Measurements from ENCODE around the gene FYB1. TPM values are rescaled to one million over a fixed set of nuclear protein-coding genes. Genes with fewer than 3 reads are reported as not detected.

FYB1 gene
- total and polyA plus RNA-seq, 2 of the 4 experiments (the other 2 are of a cell fraction): not detected

GRCh38 chr5:39104221-39104620 lies 115.1 kb downstream of the FYB1 start:
- Histone ChIP-seq H3K27me3 (ENCODE audit: control insufficient read depth, insufficient read depth, low read length) (no peaks in the 10 kb centered on the region), H2BK120ac (ENCODE audit: low read depth, low read length) (peak overlapping the region; percentile 73), H3K9me1 (ENCODE audit: insufficient read depth, low read length) (peaks cover 13% of the 10 kb centered on the region), H3K18ac (ENCODE audit: low read depth, low read length) (peak overlapping the region; percentile 56; the same call in 1 of the 2 replicates), H3K27ac (ENCODE audit: insufficient read depth, low read length) (peak overlapping the region; percentile 14; the same call in 1 of the 2 replicates), H2BK20ac (ENCODE audit: low read depth, low read length) (peak overlapping the region; percentile 94), H2AK9ac (replicated peaks; ENCODE audit: low read depth, low read length, poor library complexity) (no peak overlapping the region), H3K4ac (ENCODE audit: low read depth, low read length) (peak overlapping the region; percentile 66), H3K4me1 (ENCODE audit: control insufficient read depth, insufficient read depth, low read length) (peaks cover 16% of the 10 kb centered on the region), H3K56ac (ENCODE audit: extremely low read depth, insufficient read depth, low read length) (no peak overlapping the region), H3K4me2 (ENCODE audit: low read depth, low read length) (no peak overlapping the region), H2BK15ac (ENCODE audit: low read depth, low read length) (peak overlapping the region; percentile 64), H2AFZ (replicated peaks; ENCODE audit: low read length, poor library complexity) (no peak overlapping the region), H4K5ac (ENCODE audit: low read depth, low read length) (peak overlapping the region; percentile 14; the same call in 1 of the 2 replicates), H3K9ac (ENCODE audit: low read depth, low read length) (no peak overlapping the region), H3K79me1 (ENCODE audit: low read depth in 1 of 2, low read length in 2 of 2) (peaks cover 0 to 3% of the 10 kb centered on the region in 2 experiments; a peak in 1 of 4 replicates), H2BK5ac (ENCODE audit: low read depth, low read length, poor library complexity, severe bottlenecking) (peak overlapping the region; percentile 61), H2AK5ac (ENCODE audit: low read depth, low read length) (peak overlapping the region; percentile 86), H3K23ac (ENCODE audit: low read depth, low read length) (peak overlapping the region; percentile 14; the same call in 1 of the 2 replicates), H4K20me1 (ENCODE audit: insufficient read depth, low read length) (no peaks in the 10 kb centered on the region), H3K4me3 (ENCODE audit: insufficient read depth, low read depth, low read length) (no peak overlapping the region), H4K8ac (ENCODE audit: low read depth in 2 of 2, low read length in 2 of 2) (peak overlapping the region; percentile 61 to 69; a peak in 3 of 4 replicates), H3K9me3 (ENCODE audit: control insufficient read depth, insufficient read depth, low read length) (no peaks in the 10 kb centered on the region), H3K36me3 (ENCODE audit: control insufficient read depth, insufficient read depth, low read length) (no peaks in the 10 kb centered on the region), H4K91ac (ENCODE audit: insufficient read depth, low read depth, low read length) (peak overlapping the region; percentile 40), H3K14ac (replicated peaks; ENCODE audit: low read depth, low read length) (peak overlapping the region; percentile 81)
- BruUV-seq (replicated peaks): no TSS peak
- WGBS, 2 experiments (ENCODE audit: extremely low coverage in 2 of 2, insufficient read length in 1 of 2): no CpG with 5 or more reads among the region's 1 CpG
- intact Hi-C loops (cut with micrococcal nuclease): no loop called here
- POLR2A ChIA-PET (ENCODE audit: unreplicated experiment): no interaction called here
- CTCF ChIA-PET: interaction anchor here (0.9 kb wide), 1 partner anchor 23 kb away, joined by 4 read pairs; no protein-coding TSS in a partner anchor
- in situ Hi-C loops (cut with MboI; ENCODE audit: low sequenced_read_pairs): no loop called here
- ATAC-seq (ENCODE audit: low read depth) (no peak), DNase-seq (no peak)
- dilution Hi-C loops (cut with HindIII; ENCODE audit: low sequenced_read_pairs, unreplicated experiment): no loop called here
- no peak for TF ChIP-seq RAD21 (IDR thresholded peaks at IDR 0.05; ENCODE audit: low read length)
- no peak for TF ChIP-seq POLR2A (IDR thresholded peaks at IDR 0.05; ENCODE audit: low read depth, low read length)
- TF ChIP-seq RFX5 (IDR thresholded peaks at IDR 0.05; ENCODE audit: low read depth, low read length): no peak
- TF ChIP-seq RCOR1 (IDR thresholded peaks at IDR 0.05; ENCODE audit: insufficient replicate concordance, low read length): no peak
- TF ChIP-seq MXI1 (IDR thresholded peaks at IDR 0.05; ENCODE audit: borderline replicate concordance, low read depth, low read length): no peak
- no peak for TF ChIP-seq FOS (IDR thresholded peaks at IDR 0.05; ENCODE audit: low read depth, low read length)
- TF ChIP-seq ELK1 (IDR thresholded peaks at IDR 0.05; ENCODE audit: borderline replicate concordance, low read depth, low read length): no peak
- no peak for TF ChIP-seq CEBPB (IDR thresholded peaks at IDR 0.05; ENCODE audit: low read depth, low read length)
- TF ChIP-seq USF2 (IDR thresholded peaks at IDR 0.05; ENCODE audit: low read depth, low read length): no peak
- TF ChIP-seq CTCF (conservative IDR thresholded peaks at IDR 0.05; ENCODE audit: low read depth, low read length): no peak
- no peak for TF ChIP-seq NFE2L2 (IDR thresholded peaks at IDR 0.05; ENCODE audit: low read depth, low read length)
- TF ChIP-seq SMC3 (IDR thresholded peaks at IDR 0.05; ENCODE audit: low read depth, low read length): no peak
- no peak for TF ChIP-seq MAFK (IDR thresholded peaks at IDR 0.05; ENCODE audit: low read depth, low read length)
- TF ChIP-seq MAZ (IDR thresholded peaks at IDR 0.05; ENCODE audit: borderline replicate concordance, low read depth, low read length): no peak
- TF ChIP-seq BHLHE40 (IDR thresholded peaks at IDR 0.05; ENCODE audit: low read depth, low read length): no peak
- no peak for TF ChIP-seq CHD1 (IDR thresholded peaks at IDR 0.05; ENCODE audit: low read depth, low read length)
